OCI-LY7 (cell line): Measurements from ENCODE around the gene MAN2B1. TPM values are rescaled to one million over a fixed set of nuclear protein-coding genes. Genes with fewer than 3 reads are reported as not detected.
A peak's percentile ranks its signal among the peaks of the same experiment; 100 is the strongest.

Source experiments
- BruUV-seq: library from RNA; stranded (reverse); fragments of 400-500 nt; replicated peaks from 2 replicates; lab custom pipeline; 2021; lab: Mats Ljungman, UMichigan
- CTCF ChIA-PET: fragments of 300-600 bp; sonication (Branson Sonifier 250); formaldehyde crosslinking; loops from one replicate; lab custom pipeline; 2022; ENCODE audit warnings: antibody characterized with exemption; ENCODE audit not compliant: unreplicated experiment; lab: Charles Lee
- POLR2A ChIA-PET: fragments of 300-600 bp; sonication (Branson Sonifier 250); formaldehyde crosslinking; loops from one replicate; lab custom pipeline; 2022; ENCODE audit warnings: antibody characterized with exemption; lab: Charles Lee
- DNase-seq: peaks from one replicate; pipeline ENCODE4 v3.0.0-alpha.2; 2015; ENCODE audit warnings: low spot score
- H2AFZ ChIP-seq: fragments of 200-600 bp; sonication (generic), shearing (Covaris generic); 2 replicates; pipeline ENCODE4 v1.6.1; 2014; ENCODE audit warnings: mild to moderate bottlenecking, antibody characterized with exemption, low read length, moderate library complexity
- H3K27ac ChIP-seq: fragments of 200-600 bp; sonication (generic); 2 replicates; pipeline ENCODE4 v1.5.1; 2014; ENCODE audit warnings: mixed run types, low read depth, mild to moderate bottlenecking, moderate library complexity, low read length, inconsistent platforms; ENCODE audit not compliant: poor library complexity, severe bottlenecking
- H3K36me3 ChIP-seq: fragments of 200-600 bp; sonication (generic); 2 replicates; pipeline ENCODE4 v1.6.1; 2014; ENCODE audit warnings: mild to moderate bottlenecking, antibody characterized with exemption, low read length, moderate library complexity, mixed read lengths; ENCODE audit not compliant: insufficient read depth
- H3K4me1 ChIP-seq: fragments of 200-600 bp; sonication (generic); 2 replicates; pipeline ENCODE4 v1.5.1; 2014; ENCODE audit warnings: mild to moderate bottlenecking, low read length; ENCODE audit not compliant: insufficient read depth, poor library complexity, severe bottlenecking
- H3K4me2 ChIP-seq: fragments of 200-600 bp; sonication (generic); 2 replicates; pipeline ENCODE4 v1.6.1; 2014; ENCODE audit warnings: mild to moderate bottlenecking, low read length
- H3K4me3 ChIP-seq: fragments of 200-600 bp; sonication (generic); 2 replicates; pipeline ENCODE4 v1.5.1; 2014; ENCODE audit warnings: mild to moderate bottlenecking, low read depth, low read length; ENCODE audit not compliant: poor library complexity, severe bottlenecking
- H3K79me2 ChIP-seq: fragments of 200-600 bp; sonication (generic); 2 replicates; pipeline ENCODE4 v1.6.1; 2016; ENCODE audit warnings: low read depth, mild to moderate bottlenecking, low read length, moderate library complexity, mixed read lengths; ENCODE audit not compliant: insufficient read depth
- H3K9me2 ChIP-seq: fragments of 200-600 bp; sonication (generic); 2 replicates; pipeline ENCODE4 v1.6.1; 2016; ENCODE audit warnings: mild to moderate bottlenecking, low read length, mixed read lengths; ENCODE audit not compliant: insufficient read depth
- H3K9me3 ChIP-seq: fragments of 200-600 bp; sonication (generic); 2 replicates; pipeline ENCODE4 v1.6.1; 2014; ENCODE audit warnings: mild to moderate bottlenecking, mixed run types, low read length, mixed read lengths
- H4K20me1 ChIP-seq: fragments of 200-600 bp; sonication (generic); 2 replicates; pipeline ENCODE4 v1.6.1; 2014; ENCODE audit warnings: mild to moderate bottlenecking, antibody characterized with exemption, low read length, moderate library complexity, mixed read lengths; ENCODE audit not compliant: insufficient read depth
- CTCF ChIP-seq: fragments of 200-600 bp; sonication (generic); conservative IDR thresholded peaks from 2 replicates; pipeline ENCODE4 v1.5.1; 2014; ENCODE audit warnings: mild to moderate bottlenecking, antibody characterized with exemption, low read length, moderate library complexity, mixed read lengths
- EZH2phosphoT487 ChIP-seq: fragments of 200-600 bp; sonication (generic); IDR thresholded peaks from 2 replicates; pipeline ENCODE4 v1.6.1; 2018; ENCODE audit warnings: low read depth, borderline replicate concordance, mild to moderate bottlenecking, mixed run types, antibody characterized with exemption, low read length, moderate library complexity, mixed read lengths
- intact Hi-C: fragments of 100-400 bp; cut with micrococcal nuclease; formaldehyde crosslinking; loops from one replicate; pipeline ENCODE4 v1.10.0; 2022; ENCODE audit not compliant: unreplicated experiment
- total RNA-seq, 2 experiments: library from RNA; depleted of rRNA in 1 of 2; stranded (reverse); fragments of >200 nt in 1 of 2; shearing (Covaris generic) in 1 of 2; gene quantifications; 2 replicates each; pipeline ENCODE4 v1.2.3, GENCODE V29; 2014 to 2022

The MAN2B1 gene
- total RNA-seq, 2 experiments from 2014 or later, result 29.1 to 88.7 TPM

- Histone ChIP-seq H3K4me1 (no peaks in the 10 kb centered on the region), H3K4me3 (no peak overlapping the region), H3K79me2 (no peaks in the 10 kb centered on the region), H3K9me2 (no peaks in the 10 kb centered on the region), H2AFZ (no peak overlapping the region), H3K9me3 (no peaks in the 10 kb centered on the region), H3K36me3 (peaks cover 22% of the 10 kb centered on the region), H3K4me2 (no peak overlapping the region), H3K27ac (no peak overlapping the region), H4K20me1 (no peaks in the 10 kb centered on the region)
- intact Hi-C loops, result no loop called here
- BruUV-seq, result no TSS peak
- POLR2A ChIA-PET, result no interaction called here
- no peak for DNase-seq
- TF ChIP-seq EZH2phosphoT487 (no peak), CTCF (0 out of 2 replicates have a peak, but pooled peaks have one; percentile 24)
- CTCF ChIA-PET, result no interaction called here
These were observed 18.5 kb downstream of the MAN2B1 start for GRCh38 chr19:12648088-12648487.

DNA sequence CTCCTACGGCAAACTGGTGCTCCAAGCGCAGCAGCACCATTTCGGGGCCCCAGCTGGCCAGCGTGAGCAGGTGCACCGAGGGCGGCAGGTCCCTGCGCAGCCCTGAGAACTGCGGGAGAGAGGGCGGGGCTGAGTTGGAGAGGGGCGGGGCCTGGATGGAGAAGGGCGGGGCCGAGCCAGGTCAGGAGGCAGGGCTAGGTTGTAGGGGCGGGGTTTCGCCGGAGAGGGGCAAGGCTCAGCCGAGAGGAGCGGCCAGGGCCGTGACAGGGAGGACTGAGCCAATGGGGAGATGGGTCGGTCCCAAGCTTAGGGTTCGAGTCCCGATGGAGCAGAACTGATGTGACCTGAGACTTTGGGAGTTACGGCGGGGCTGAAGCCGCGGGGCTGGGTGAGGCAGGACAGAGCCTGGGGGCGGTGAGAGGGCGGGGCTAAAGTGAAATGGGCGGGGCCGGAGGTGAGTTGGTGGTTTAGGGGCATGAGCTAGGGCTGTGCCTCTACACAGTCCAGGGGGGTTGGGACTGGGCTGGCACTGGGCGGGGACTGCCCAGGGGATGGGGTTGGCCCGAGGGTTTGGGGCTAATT, 19.0 kb downstream of the MAN2B1 start:
- Histone ChIP-seq H3K9me3 (no peaks in the 10 kb centered on the region), H3K27ac (no peak overlapping the region), H2AFZ (no peak overlapping the region), H3K4me1 (no peaks in the 10 kb centered on the region), H3K79me2 (no peaks in the 10 kb centered on the region), H4K20me1 (no peaks in the 10 kb centered on the region), H3K4me2 (no peak overlapping the region), H3K9me2 (no peaks in the 10 kb centered on the region), H3K36me3 (peaks cover 22% of the 10 kb centered on the region), H3K4me3 (no peak overlapping the region)
- ChIA-PET POLR2A (no interaction called here), CTCF (no interaction called here)
- intact Hi-C loops, result no loop called here
- no TSS peak for BruUV-seq
- DNase-seq, result no peak
- TF ChIP-seq EZH2phosphoT487, result no peak
- no peak for TF ChIP-seq CTCF

- Histone ChIP-seq H3K4me2 (no peak overlapping the region), H3K79me2 (no peaks in the 10 kb centered on the region), H3K9me2 (no peaks in the 10 kb centered on the region), H3K9me3 (no peaks in the 10 kb centered on the region), H3K4me3 (no peak overlapping the region), H3K27ac (no peak overlapping the region), H3K36me3 (peaks cover 20% of the 10 kb centered on the region), H3K4me1 (no peaks in the 10 kb centered on the region), H4K20me1 (no peaks in the 10 kb centered on the region), H2AFZ (no peak overlapping the region)
- intact Hi-C loops, result no loop called here
- TF ChIP-seq EZH2phosphoT487, result no peak
- no peak for TF ChIP-seq CTCF
- no peak for DNase-seq
- BruUV-seq, result no TSS peak
- ChIA-PET POLR2A (interaction anchor here (0.6 kb wide), 1 partner anchor 876 kb away, joined by 3 read pairs; no protein-coding TSS in a partner anchor), CTCF (no interaction called here)
These were observed 19.5 kb downstream of the MAN2B1 start for GRCh38 chr19:12647047-12647446.
